GM21381 (cell line): ENCODE results near the gene LOC128125822.
A peak's percentile ranks its signal among the peaks of the same experiment; 100 is the strongest.
"Not testable (repeated sequence)": the region's sequence is repeated elsewhere in the genome, so short reads cannot be mapped to it uniquely, and the experiment has no call there.

Experiments
- ATAC-seq: cut with Tn5 transposase; IDR thresholded peaks from one replicate; pipeline ENCODE4 v1.9.1; 2021; ENCODE audit warnings: mild to moderate bottlenecking, moderate library complexity; ENCODE audit not compliant: unreplicated experiment

Gene LOC128125822

GRCh38 chr6:63581355-63582013 is 9.2 kb downstream of the LOC128125822 start:
- no peak for ATAC-seq

- ATAC-seq: no peak
Measured at GRCh38 chr6:63582579-63583231, 10.4 kb downstream of the LOC128125822 start.

- no peak for ATAC-seq
Measured at GRCh38 chr6:63584125-63584514, 11.8 kb downstream of the LOC128125822 start.

GRCh38 chr6:63584566-63584965 is 12.3 kb downstream of the LOC128125822 start:
- ATAC-seq: no peak

GRCh38 chr6:63585652-63586051 is 13.4 kb downstream of the LOC128125822 start:
- ATAC-seq: not testable (repeated sequence)

GRCh38 chr6:63589952-63590411 is 17.7 kb downstream of the LOC128125822 start:
- ATAC-seq: no peak

GRCh38 chr6:63592886-63593285 is 20.6 kb downstream of the LOC128125822 start:
- no peak for ATAC-seq

GRCh38 chr6:63597141-63598048 is 25.1 kb downstream of the LOC128125822 start:
- ATAC-seq: no peak

GRCh38 chr6:63598049-63599036 is 26.1 kb downstream of the LOC128125822 start:
- peak; percentile 100 for ATAC-seq

- no peak for ATAC-seq
Measured at GRCh38 chr6:63599243-63599642, 27.0 kb downstream of the LOC128125822 start.

- no peak for ATAC-seq
Measured at GRCh38 chr6:63600136-63600535, 27.9 kb downstream of the LOC128125822 start.

- no peak for ATAC-seq
Measured at GRCh38 chr6:63609231-63609630, 37.0 kb downstream of the LOC128125822 start.

- ATAC-seq: no peak
Measured at GRCh38 chr6:63610944-63611343, 38.7 kb downstream of the LOC128125822 start.

- no peak for ATAC-seq
Measured at GRCh38 chr6:63611560-63611959, 39.3 kb downstream of the LOC128125822 start.

GRCh38 chr6:63615590-63615989 is 43.3 kb downstream of the LOC128125822 start:
- ATAC-seq: no peak
